HCT116 (cell line): ENCODE data around the gene KIF12. TPM values are rescaled to one million over a fixed set of nuclear protein-coding genes. Genes with fewer than 3 reads are reported as not detected.

Experiments
- ATAC-seq: fragments of 200-7000 bp; cut with Tn5 transposase; 2 replicates; pipeline ENCODE4 v1.9.1; 2020; ENCODE audit warnings: mild to moderate bottlenecking, moderate library complexity
- BruUV-seq: library from RNA; stranded (reverse); fragments of 400-500 nt; replicated peaks from 2 replicates; lab custom pipeline; 2021; lab: Mats Ljungman, UMichigan
- CTCF ChIA-PET: fragments of 300-600 bp; sonication (Branson Sonifier 250); formaldehyde crosslinking; loops from one replicate; lab custom pipeline; 2021; ENCODE audit warnings: antibody characterized with exemption; lab: Charles Lee
- POLR2A ChIA-PET: fragments of 300-600, 350-600 bp; sonication (Branson Sonifier 250); formaldehyde crosslinking; loops from one replicate; lab custom pipeline; 2021; ENCODE audit warnings: antibody characterized with exemption; lab: Charles Lee
- RAD21 ChIA-PET, 2 experiments: fragments of 300-600 bp; sonication (Branson Sonifier 250); formaldehyde crosslinking; loops; one replicate each; lab custom pipeline; 2023; ENCODE audit warnings: low total read pairs in 2 of 2; ENCODE audit not compliant: uncharacterized antibody in 2 of 2, unreplicated experiment in 2 of 2, low non-redundant PET in 1 of 2; lab: Charles Lee
- DNase-seq: peaks from one replicate; pipeline ENCODE4 v3.0.0-alpha.2; 2010; ENCODE audit warnings: low read depth, low spot score
- H2AFZ ChIP-seq: fragments of 200-600 bp; shearing (Covaris generic), sonication (generic); 2 replicates; pipeline ENCODE4 v1.6.1; 2017; ENCODE audit warnings: low read depth, mixed run types, mixed read lengths, antibody characterized with exemption, low read length; ENCODE audit not compliant: poor library complexity, severe bottlenecking
- H3K27ac ChIP-seq: 2 replicates; pipeline ENCODE4 v1.5.1; 2012; ENCODE audit warnings: low read depth, low read length
- H3K27me3 ChIP-seq: fragments of 200-600 bp; sonication (generic); 2 replicates; pipeline ENCODE4 v1.6.1; 2016; ENCODE audit warnings: mixed run types, low read length, mixed read lengths; ENCODE audit not compliant: insufficient read depth
- H3K36me3 ChIP-seq, 2 experiments: fragments of 200-500 bp in 1 of 2; fragments of 200-600 bp in 1 of 2; sonication (Bioruptor generic) in 1 of 2; sonication (generic) in 1 of 2; 2 replicates each; pipeline versions ENCODE4 v1.5.1 to v1.6.1; 2014 to 2016; ENCODE audit warnings: low read length in 2 of 2, inconsistent platforms in 1 of 2, mixed read lengths in 1 of 2, mixed run types in 1 of 2; ENCODE audit not compliant: insufficient read depth in 2 of 2, control insufficient read depth in 1 of 2
- H3K4me1 ChIP-seq, 2 experiments: fragments of 200-600 bp in 1 of 2; sonication (generic) in 1 of 2; 2 replicates each; pipeline versions ENCODE4 v1.5.1 to v1.6.1; 2012 to 2017; ENCODE audit warnings: low read length in 2 of 2, inconsistent platforms in 1 of 2, mild to moderate bottlenecking in 1 of 2, mixed read lengths in 1 of 2, mixed run types in 1 of 2, moderate library complexity in 1 of 2; ENCODE audit not compliant: insufficient read depth in 2 of 2, control insufficient read depth in 1 of 2
- H3K4me2 ChIP-seq: fragments of 200-600 bp; sonication (generic); 2 replicates; pipeline ENCODE4 v1.6.1; 2017; ENCODE audit warnings: mixed run types, low read length, mixed read lengths
- H3K4me3 ChIP-seq, 2 experiments: fragments of 200-600 bp in 1 of 2; sonication (generic) in 1 of 2; replicated peaks in 1 of 2; 2 replicates each; pipeline ENCODE4 v1.5.1; 2011 to 2016; ENCODE audit warnings: low read length in 2 of 2, control low read depth in 1 of 2, low read depth in 1 of 2, mild to moderate bottlenecking in 1 of 2, mixed read lengths in 1 of 2, mixed run types in 1 of 2
- H3K79me2 ChIP-seq: fragments of 200-600 bp; sonication (generic); 2 replicates; pipeline ENCODE4 v1.6.1; 2017; ENCODE audit warnings: mild to moderate bottlenecking, mixed run types, low read length, moderate library complexity, mixed read lengths; ENCODE audit not compliant: insufficient read depth
- H3K9ac ChIP-seq: fragments of 200-600 bp; sonication (generic); 2 replicates; pipeline ENCODE4 v1.6.1; 2016; ENCODE audit warnings: low read length, mixed read lengths
- H3K9me2 ChIP-seq: fragments of 200-600 bp; sonication (generic), shearing (Covaris generic); 2 replicates; pipeline ENCODE4 v1.6.1; 2017; ENCODE audit warnings: mixed run types, mild to moderate bottlenecking, moderate library complexity; ENCODE audit not compliant: insufficient read depth
- H3K9me3 ChIP-seq, 2 experiments: fragments of 200-500 bp in 1 of 2; fragments of 200-600 bp in 1 of 2; sonication (Bioruptor generic) in 1 of 2; sonication (generic) in 1 of 2; 2 replicates each; pipeline ENCODE4 v1.6.1; 2014 to 2017; ENCODE audit warnings: low read length in 2 of 2, mixed read lengths in 2 of 2, inconsistent platforms in 1 of 2, low read depth in 1 of 2, mild to moderate bottlenecking in 1 of 2, mixed run types in 1 of 2, moderate library complexity in 1 of 2; ENCODE audit not compliant: control insufficient read depth in 1 of 2, insufficient read depth in 1 of 2
- H4K20me1 ChIP-seq: fragments of 200-600 bp; sonication (generic), shearing (Covaris generic); 2 replicates; pipeline ENCODE4 v1.6.1; 2017; ENCODE audit warnings: mixed run types, mild to moderate bottlenecking, moderate library complexity; ENCODE audit not compliant: insufficient read depth
- ATF3 ChIP-seq: IDR thresholded peaks from 2 replicates; pipeline ENCODE4 v1.6.1; 2012
- CBX3 ChIP-seq: IDR thresholded peaks from 2 replicates; pipeline ENCODE4 v1.6.1; 2012; ENCODE audit warnings: low read depth
- CEBPB ChIP-seq: IDR thresholded peaks from 2 replicates; pipeline ENCODE4 v1.6.1; 2012; ENCODE audit warnings: low read depth
- CTCF ChIP-seq, 3 experiments: fragments of 200-600 bp in 1 of 3; sonication (generic) in 1 of 3; IDR thresholded peaks in 2 of 3; conservative IDR thresholded peaks in 1 of 3; 2 replicates each; pipeline ENCODE4 v1.5.1; 2012 to 2017; ENCODE audit warnings: low read depth in 2 of 3, low read length in 2 of 3, antibody characterized with exemption in 1 of 3, borderline replicate concordance in 1 of 3, control low read depth in 1 of 3, mild to moderate bottlenecking in 1 of 3, mixed read lengths in 1 of 3, mixed run types in 1 of 3, moderate library complexity in 1 of 3; ENCODE audit not compliant: insufficient read depth in 1 of 3
- EGR1 ChIP-seq: IDR thresholded peaks from 2 replicates; pipeline ENCODE4 v1.6.1; 2012; ENCODE audit warnings: low read depth
- ELF1 ChIP-seq: IDR thresholded peaks from 2 replicates; pipeline ENCODE4 v1.6.1; 2012; ENCODE audit warnings: low read depth, borderline replicate concordance
- FOSL1 ChIP-seq: IDR thresholded peaks from 2 replicates; pipeline ENCODE4 v1.6.1; 2012; ENCODE audit warnings: low read depth
- JUND ChIP-seq: IDR thresholded peaks from 2 replicates; pipeline ENCODE4 v1.6.1; 2012
- POLR2A ChIP-seq: IDR thresholded peaks from 2 replicates; pipeline ENCODE4 v1.7.0; 2011; ENCODE audit warnings: borderline replicate concordance; ENCODE audit not compliant: insufficient read depth, insufficient read length; ENCODE audit errors: extremely low read depth
- POLR2AphosphoS5 ChIP-seq: IDR thresholded peaks from 2 replicates; pipeline ENCODE4 v1.6.1; 2011; ENCODE audit warnings: mild to moderate bottlenecking, low read depth, low read length, moderate library complexity
- RAD21 ChIP-seq: IDR thresholded peaks from 2 replicates; pipeline ENCODE4 v1.6.1; 2012; ENCODE audit warnings: low read depth, mild to moderate bottlenecking
- REST ChIP-seq: IDR thresholded peaks from 2 replicates; pipeline ENCODE4 v1.6.1; 2012; ENCODE audit warnings: low read depth
- SIN3A ChIP-seq: IDR thresholded peaks from 2 replicates; pipeline ENCODE4 v1.6.1; 2012; ENCODE audit warnings: low read depth
- SP1 ChIP-seq: IDR thresholded peaks from 2 replicates; pipeline ENCODE4 v1.6.1; 2012; ENCODE audit warnings: low read depth
- SRF ChIP-seq: IDR thresholded peaks from 2 replicates; pipeline ENCODE4 v1.6.1; 2012; ENCODE audit warnings: low read depth
- TCF7L2 ChIP-seq: IDR thresholded peaks from 2 replicates; pipeline ENCODE4 v1.7.0; 2011; ENCODE audit warnings: borderline replicate concordance, inconsistent platforms; ENCODE audit not compliant: insufficient read depth, insufficient read length; ENCODE audit errors: extremely low read depth
- ZFX ChIP-seq: fragments of 450-650 bp; IDR thresholded peaks from 2 replicates; pipeline ENCODE4 v1.6.1; 2017
- ZNF274 ChIP-seq: fragments of 200-500 bp; sonication (Bioruptor generic); IDR thresholded peaks from 2 replicates; pipeline ENCODE4 v1.6.1; 2014; ENCODE audit warnings: mild to moderate bottlenecking, low read depth, low read length, inconsistent platforms
- intact Hi-C: fragments of 100-400 bp; cut with micrococcal nuclease; formaldehyde crosslinking; loops from 2 replicates; pipeline ENCODE4 v1.10.0; 2022
- total RNA-seq: library from RNA; stranded (reverse); gene quantifications from one replicate; pipeline ENCODE4 v1.2.1, GENCODE V29; 2021; ENCODE audit not compliant: unreplicated experiment
- TF ChIP-seq, protein P1 (sequence below): IDR thresholded peaks from 2 replicates; pipeline ENCODE4 v1.6.1; 2011; ENCODE audit warnings: mild to moderate bottlenecking, low read length, moderate library complexity; ENCODE audit not compliant: insufficient replicate concordance; ENCODE audit errors: extremely low read depth
- TF ChIP-seq, protein P2 (sequence below): IDR thresholded peaks from 2 replicates; pipeline ENCODE4 v1.6.1; 2012

Gene KIF12
- total RNA-seq, 1 experiment from 2014 or later = 6.4 TPM

- BruUV-seq = no TSS peak
- ChIA-PET RAD21 (no interaction called here), CTCF (no interaction called here), POLR2A (no interaction called here)
- no peak for DNase-seq
- H3K36me3 ChIP-seq = no peaks in the 10 kb centered on the region
- H2AFZ ChIP-seq = no peak overlapping the region
- H3K4me3 ChIP-seq = no peak overlapping the region
- H3K4me1 ChIP-seq = no peaks in the 10 kb centered on the region
- no peaks in the 10 kb centered on the region for H3K9me3 ChIP-seq
- no peaks in the 10 kb centered on the region for H4K20me1 ChIP-seq
- H3K27ac ChIP-seq = no peak overlapping the region
- ATAC-seq = no peak
- H3K79me2 ChIP-seq = no peaks in the 10 kb centered on the region
- TF ChIP-seq CEBPB (no peak), SIN3A (no peak), ZNF274 (no peak), ELF1 (no peak), POLR2AphosphoS5 (no peak), ZFX (no peak), EGR1 (no peak), CBX3 (no peak), SP1 (no peak), FOSL1 (no peak), RAD21 (no peak), POLR2A (no peak), TCF7L2 (no peak), ATF3 (no peak), SRF (no peak), REST (no peak), CTCF (IDR thresholded peaks at IDR 0.05 in 2 of 3, conservative IDR thresholded peaks at IDR 0.05 in 1 of 3; ENCODE audit: borderline replicate concordance in 1 of 3, insufficient read depth in 1 of 3, low read depth in 2 of 3, low read length in 2 of 3) (no peak), JUND (no peak)
- TF ChIP-seq, protein P1, sequence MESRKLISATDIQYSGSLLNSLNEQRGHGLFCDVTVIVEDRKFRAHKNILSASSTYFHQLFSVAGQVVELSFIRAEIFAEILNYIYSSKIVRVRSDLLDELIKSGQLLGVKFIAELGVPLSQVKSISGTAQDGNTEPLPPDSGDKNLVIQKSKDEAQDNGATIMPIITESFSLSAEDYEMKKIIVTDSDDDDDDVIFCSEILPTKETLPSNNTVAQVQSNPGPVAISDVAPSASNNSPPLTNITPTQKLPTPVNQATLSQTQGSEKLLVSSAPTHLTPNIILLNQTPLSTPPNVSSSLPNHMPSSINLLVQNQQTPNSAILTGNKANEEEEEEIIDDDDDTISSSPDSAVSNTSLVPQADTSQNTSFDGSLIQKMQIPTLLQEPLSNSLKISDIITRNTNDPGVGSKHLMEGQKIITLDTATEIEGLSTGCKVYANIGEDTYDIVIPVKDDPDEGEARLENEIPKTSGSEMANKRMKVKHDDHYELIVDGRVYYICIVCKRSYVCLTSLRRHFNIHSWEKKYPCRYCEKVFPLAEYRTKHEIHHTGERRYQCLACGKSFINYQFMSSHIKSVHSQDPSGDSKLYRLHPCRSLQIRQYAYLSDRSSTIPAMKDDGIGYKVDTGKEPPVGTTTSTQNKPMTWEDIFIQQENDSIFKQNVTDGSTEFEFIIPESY = no peak
- TF ChIP-seq, protein P2, sequence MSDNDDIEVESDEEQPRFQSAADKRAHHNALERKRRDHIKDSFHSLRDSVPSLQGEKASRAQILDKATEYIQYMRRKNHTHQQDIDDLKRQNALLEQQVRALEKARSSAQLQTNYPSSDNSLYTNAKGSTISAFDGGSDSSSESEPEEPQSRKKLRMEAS = no peak
- no peaks in the 10 kb centered on the region for H3K9me2 ChIP-seq
- no peak overlapping the region for H3K9ac ChIP-seq
- H3K27me3 ChIP-seq = no peaks in the 10 kb centered on the region
- intact Hi-C loops = no loop called here
- no peak overlapping the region for H3K4me2 ChIP-seq
Measured at GRCh38 chr9:114053246-114054005, 45.7 kb downstream of the KIF12 start.
